ENCODE data around the gene ARHGAP15.

Gene ARHGAP15

DNA sequence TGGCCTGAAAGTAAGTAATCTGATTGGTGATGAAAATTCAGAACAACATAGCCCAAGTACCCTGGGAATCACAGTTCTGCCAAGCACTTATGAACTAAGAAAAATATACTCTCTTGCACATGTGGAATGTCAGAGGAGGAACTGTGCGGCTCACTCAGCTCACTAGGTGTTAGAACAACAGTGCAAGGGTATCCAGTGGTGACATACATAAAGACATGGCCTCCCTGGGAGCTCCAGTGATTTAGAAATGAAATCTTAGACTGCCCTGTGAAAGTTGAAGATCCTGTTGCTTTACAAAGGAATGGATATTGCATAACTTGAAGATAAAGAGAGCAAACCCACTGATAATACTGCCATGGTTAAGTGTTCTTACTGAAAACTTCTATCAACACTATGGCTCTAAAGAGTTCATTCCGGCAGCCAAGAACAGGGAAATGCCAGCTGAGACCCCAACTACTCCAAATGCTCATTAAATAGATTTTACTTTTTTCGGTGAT, 246.2 kb downstream of the ARHGAP15 start:
- Histone ChIP-seq H2BK12ac (ENCODE audit: low read length) (no peak overlapping the region), H2BK15ac (ENCODE audit: low read length) (no peak overlapping the region), H3K4me1 (ENCODE audit: control insufficient read depth in 2 of 2, insufficient read depth in 1 of 2, low read depth in 1 of 2, low read length in 2 of 2) (no peaks in the 10 kb centered on the region), H2AK5ac (ENCODE audit: low read depth, low read length) (no peak overlapping the region), H3K9me3 (replicated peaks in 1 of 2; ENCODE audit: control insufficient read depth in 2 of 2, insufficient read depth in 1 of 2, low read depth in 1 of 2, low read length in 2 of 2) (no peaks in the 10 kb centered on the region), H3K27ac (replicated peaks; ENCODE audit: low read length) (no peak overlapping the region), H2BK120ac (ENCODE audit: low read depth, low read length) (no peak overlapping the region), H3K79me1 (ENCODE audit: low read depth, low read length) (no peaks in the 10 kb centered on the region), H2BK5ac (ENCODE audit: low read length) (no peak overlapping the region), H2AFZ (ENCODE audit: low read length) (peak overlapping the region; percentile 19), H3K18ac (ENCODE audit: low read length) (no peak overlapping the region), H3K4ac (ENCODE audit: low read length) (no peak overlapping the region), H3K36me3 (replicated peaks in 1 of 2; ENCODE audit: control insufficient read depth in 2 of 2, insufficient read depth in 2 of 2, low read length in 2 of 2) (no peaks in the 10 kb centered on the region), H3K27me3 (ENCODE audit: control insufficient read depth in 3 of 3, insufficient read depth in 3 of 3, low read depth in 1 of 3, low read length in 3 of 3) (no peaks in the 10 kb centered on the region), H3K4me2 (ENCODE audit: insufficient read depth, low read length, poor library complexity, severe bottlenecking) (no peak overlapping the region), H3K4me3 (ENCODE audit: low read length in 2 of 2) (no peak overlapping the region), H4K8ac (ENCODE audit: low read depth, low read length) (no peak overlapping the region), H3K14ac (ENCODE audit: low read length) (no peak overlapping the region), H3K23ac (ENCODE audit: low read depth, low read length, poor library complexity) (no peak overlapping the region), H3K9ac (ENCODE audit: low read depth, low read length, poor library complexity) (no peak overlapping the region), H4K91ac (ENCODE audit: low read depth, low read length, poor library complexity) (no peak overlapping the region)
- no CpG with 5 or more reads among the region's 3 CpGs for WGBS, 2 donors (ENCODE audit: extremely low coverage in 2 of 2, insufficient read length in 2 of 2, insufficient replicate concordance in 1 of 2)
- no peak for DNase-seq (ENCODE audit: low spot score)

DNA sequence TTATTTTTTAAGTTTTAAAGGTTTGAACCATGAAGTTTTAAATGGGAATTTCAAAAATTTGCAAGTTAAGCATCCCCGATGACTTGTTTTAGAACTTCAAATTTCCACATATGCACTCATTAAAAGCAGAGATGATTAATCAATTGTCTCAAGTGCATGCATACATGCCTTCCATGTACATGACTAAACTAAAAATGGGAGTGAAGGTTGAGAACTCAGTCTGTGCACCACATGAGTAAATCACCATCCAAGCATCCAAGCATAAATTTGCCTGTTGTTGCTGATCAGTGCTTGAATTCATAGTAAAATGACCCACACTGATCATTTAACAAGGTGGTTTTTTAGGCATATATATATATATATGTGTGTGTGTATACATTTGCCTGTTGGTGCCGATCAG, 249.8 kb downstream of the ARHGAP15 start:
- Histone ChIP-seq H2BK120ac (ENCODE audit: low read depth, low read length) (no peak overlapping the region), H3K23ac (ENCODE audit: low read depth, low read length, poor library complexity) (no peak overlapping the region), H4K8ac (ENCODE audit: low read depth, low read length) (no peak overlapping the region), H3K27ac (replicated peaks; ENCODE audit: low read length) (no peak overlapping the region), H2AK5ac (ENCODE audit: low read depth, low read length) (no peak overlapping the region), H2AFZ (ENCODE audit: low read length) (no peak overlapping the region), H3K18ac (ENCODE audit: low read length) (no peak overlapping the region), H3K4ac (ENCODE audit: low read length) (no peak overlapping the region), H3K4me3 (ENCODE audit: low read length in 2 of 2) (no peak overlapping the region), H2BK15ac (ENCODE audit: low read length) (no peak overlapping the region), H3K36me3 (replicated peaks in 1 of 2; ENCODE audit: control insufficient read depth in 2 of 2, insufficient read depth in 2 of 2, low read length in 2 of 2) (no peaks in the 10 kb centered on the region), H4K91ac (ENCODE audit: low read depth, low read length, poor library complexity) (no peak overlapping the region), H3K4me1 (ENCODE audit: control insufficient read depth in 2 of 2, insufficient read depth in 1 of 2, low read depth in 1 of 2, low read length in 2 of 2) (no peaks in the 10 kb centered on the region), H2BK5ac (ENCODE audit: low read length) (no peak overlapping the region), H3K9me3 (replicated peaks in 1 of 2; ENCODE audit: control insufficient read depth in 2 of 2, insufficient read depth in 1 of 2, low read depth in 1 of 2, low read length in 2 of 2) (no peaks in the 10 kb centered on the region), H2BK12ac (ENCODE audit: low read length) (no peak overlapping the region), H3K14ac (ENCODE audit: low read length) (no peak overlapping the region), H3K4me2 (ENCODE audit: insufficient read depth, low read length, poor library complexity, severe bottlenecking) (no peak overlapping the region), H3K27me3 (ENCODE audit: control insufficient read depth in 3 of 3, insufficient read depth in 3 of 3, low read depth in 1 of 3, low read length in 3 of 3) (no peaks in the 10 kb centered on the region), H3K9ac (ENCODE audit: low read depth, low read length, poor library complexity) (no peak overlapping the region), H3K79me1 (ENCODE audit: low read depth, low read length) (no peaks in the 10 kb centered on the region)
- DNase-seq (ENCODE audit: low spot score) = no peak
- WGBS, 2 donors (ENCODE audit: extremely low coverage in 2 of 2, insufficient read length in 2 of 2, insufficient replicate concordance in 1 of 2) = no CpG with 5 or more reads among the region's 2 CpGs

DNA sequence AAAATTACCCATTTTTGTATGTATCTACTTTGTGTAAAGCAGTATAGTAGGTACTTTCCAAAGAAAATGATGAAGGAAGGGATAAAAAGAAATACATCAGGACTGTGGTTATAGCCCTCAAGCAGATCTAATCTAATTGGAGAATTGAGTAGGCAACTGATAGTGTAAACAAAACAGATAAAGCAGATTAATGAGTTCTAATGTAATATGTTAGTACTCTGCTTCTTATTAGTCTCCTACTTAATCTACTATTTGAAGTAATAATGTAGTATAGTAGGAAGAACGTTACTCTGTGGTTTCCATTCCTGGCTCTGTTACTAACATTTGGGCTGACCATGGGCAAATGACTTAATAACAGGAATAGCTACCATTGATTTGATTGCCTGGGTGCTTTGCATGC, 250.7 kb downstream of the ARHGAP15 start:
- Histone ChIP-seq H3K27me3 (ENCODE audit: control insufficient read depth in 3 of 3, insufficient read depth in 3 of 3, low read depth in 1 of 3, low read length in 3 of 3) (no peaks in the 10 kb centered on the region), H3K4me3 (ENCODE audit: low read length in 2 of 2) (no peak overlapping the region), H3K79me1 (ENCODE audit: low read depth, low read length) (no peaks in the 10 kb centered on the region), H3K9ac (ENCODE audit: low read depth, low read length, poor library complexity) (no peak overlapping the region), H2AK5ac (ENCODE audit: low read depth, low read length) (no peak overlapping the region), H2BK120ac (ENCODE audit: low read depth, low read length) (no peak overlapping the region), H3K23ac (ENCODE audit: low read depth, low read length, poor library complexity) (no peak overlapping the region), H4K8ac (ENCODE audit: low read depth, low read length) (no peak overlapping the region), H4K91ac (ENCODE audit: low read depth, low read length, poor library complexity) (no peak overlapping the region), H3K9me3 (replicated peaks in 1 of 2; ENCODE audit: control insufficient read depth in 2 of 2, insufficient read depth in 1 of 2, low read depth in 1 of 2, low read length in 2 of 2) (no peaks in the 10 kb centered on the region), H2BK12ac (ENCODE audit: low read length) (no peak overlapping the region), H3K36me3 (replicated peaks in 1 of 2; ENCODE audit: control insufficient read depth in 2 of 2, insufficient read depth in 2 of 2, low read length in 2 of 2) (no peaks in the 10 kb centered on the region), H3K4me2 (ENCODE audit: insufficient read depth, low read length, poor library complexity, severe bottlenecking) (no peak overlapping the region), H2BK15ac (ENCODE audit: low read length) (no peak overlapping the region), H3K14ac (ENCODE audit: low read length) (no peak overlapping the region), H2AFZ (ENCODE audit: low read length) (no peak overlapping the region), H3K27ac (replicated peaks; ENCODE audit: low read length) (no peak overlapping the region), H2BK5ac (ENCODE audit: low read length) (no peak overlapping the region), H3K18ac (ENCODE audit: low read length) (no peak overlapping the region), H3K4me1 (ENCODE audit: control insufficient read depth in 2 of 2, insufficient read depth in 1 of 2, low read depth in 1 of 2, low read length in 2 of 2) (no peaks in the 10 kb centered on the region), H3K4ac (ENCODE audit: low read length) (no peak overlapping the region)
- no CpG with 5 or more reads among the region's 1 CpG for WGBS, 2 donors (ENCODE audit: extremely low coverage in 2 of 2, insufficient read length in 2 of 2, insufficient replicate concordance in 1 of 2)
- DNase-seq (ENCODE audit: low spot score) = no peak

- Histone ChIP-seq H3K4me1 (ENCODE audit: control insufficient read depth in 2 of 2, insufficient read depth in 1 of 2, low read depth in 1 of 2, low read length in 2 of 2) (no peaks in the 10 kb centered on the region), H3K18ac (ENCODE audit: low read length) (no peak overlapping the region), H2AK5ac (ENCODE audit: low read depth, low read length) (no peak overlapping the region), H3K79me1 (ENCODE audit: low read depth, low read length) (no peaks in the 10 kb centered on the region), H3K27ac (replicated peaks; ENCODE audit: low read length) (no peak overlapping the region), H2BK120ac (ENCODE audit: low read depth, low read length) (no peak overlapping the region), H3K23ac (ENCODE audit: low read depth, low read length, poor library complexity) (no peak overlapping the region), H2BK15ac (ENCODE audit: low read length) (no peak overlapping the region), H3K27me3 (ENCODE audit: control insufficient read depth in 3 of 3, insufficient read depth in 3 of 3, low read depth in 1 of 3, low read length in 3 of 3) (no peaks in the 10 kb centered on the region), H3K4ac (ENCODE audit: low read length) (no peak overlapping the region), H4K8ac (ENCODE audit: low read depth, low read length) (no peak overlapping the region), H4K91ac (ENCODE audit: low read depth, low read length, poor library complexity) (no peak overlapping the region), H2BK12ac (ENCODE audit: low read length) (no peak overlapping the region), H3K4me3 (ENCODE audit: low read length in 2 of 2) (no peak overlapping the region), H3K9me3 (replicated peaks in 1 of 2; ENCODE audit: control insufficient read depth in 2 of 2, insufficient read depth in 1 of 2, low read depth in 1 of 2, low read length in 2 of 2) (no peaks in the 10 kb centered on the region), H3K4me2 (ENCODE audit: insufficient read depth, low read length, poor library complexity, severe bottlenecking) (no peak overlapping the region), H3K14ac (ENCODE audit: low read length) (no peak overlapping the region), H3K36me3 (replicated peaks in 1 of 2; ENCODE audit: control insufficient read depth in 2 of 2, insufficient read depth in 2 of 2, low read length in 2 of 2) (no peaks in the 10 kb centered on the region), H2BK5ac (ENCODE audit: low read length) (no peak overlapping the region), H3K9ac (ENCODE audit: low read depth, low read length, poor library complexity) (no peak overlapping the region), H2AFZ (ENCODE audit: low read length) (no peak overlapping the region)
- WGBS, 2 donors (ENCODE audit: extremely low coverage in 2 of 2, insufficient read length in 2 of 2, insufficient replicate concordance in 1 of 2) = no CpG with 5 or more reads among the region's 8 CpGs
- DNase-seq (ENCODE audit: low spot score) = no peak
These were observed 253.4 kb downstream of the ARHGAP15 start for GRCh38 chr2:143382573-143382972.
